ENCODE data around the gene PPP1R37. TPM values are rescaled to one million over a fixed set of nuclear protein-coding genes. Genes with fewer than 3 reads are reported as not detected.

PPP1R37 gene
- polyA plus RNA-seq, 1 donor: 22.1 TPM

- DNase-seq (ENCODE audit: low read depth): no peak
These were observed 98.4 kb downstream of the PPP1R37 start for GRCh38 chr19:45191375-45191774.

GRCh38 chr19:45195764-45196163 is 102.8 kb downstream of the PPP1R37 start:
- DNase-seq (ENCODE audit: low read depth): no peak

Other genes starting within 250 kb of the PPP1R37 start
- gene NECTIN2, start 246.9 kb upstream of the PPP1R37 start, polyA plus RNA-seq (ENCODE audit: insufficient read length): 44.1 TPM
- 35.1 TPM for gene TOMM40, start 201.9 kb upstream of the PPP1R37 start, polyA plus RNA-seq (ENCODE audit: insufficient read length)
- 41.6 TPM for gene APOE, start 187.4 kb upstream of the PPP1R37 start, polyA plus RNA-seq (ENCODE audit: insufficient read length)
- gene APOC1, start 178.6 kb upstream of the PPP1R37 start, polyA plus RNA-seq (ENCODE audit: insufficient read length): 19.6 TPM
- gene APOC4, start 150.9 kb upstream of the PPP1R37 start, polyA plus RNA-seq (ENCODE audit: insufficient read length): not detected
- not detected for gene APOC2, start 147.1 kb upstream of the PPP1R37 start, polyA plus RNA-seq (ENCODE audit: insufficient read length)
- gene CLPTM1, start 137.8 kb upstream of the PPP1R37 start, polyA plus RNA-seq (ENCODE audit: insufficient read length): 52.5 TPM
- gene RELB, start 91.7 kb upstream of the PPP1R37 start, polyA plus RNA-seq (ENCODE audit: insufficient read length): 4.8 TPM
- gene CLASRP, start 54.1 kb upstream of the PPP1R37 start, polyA plus RNA-seq (ENCODE audit: insufficient read length): 48.8 TPM
- gene ZNF296, start 16.7 kb upstream of the PPP1R37 start, polyA plus RNA-seq (ENCODE audit: insufficient read length): 0.91 TPM
- gene GEMIN7, start 13.9 kb upstream of the PPP1R37 start, polyA plus RNA-seq (ENCODE audit: insufficient read length): 22.7 TPM
- gene NKPD1, start 67.8 kb downstream of the PPP1R37 start, polyA plus RNA-seq (ENCODE audit: insufficient read length): 0.34 TPM
- gene TRAPPC6A, start 85.1 kb downstream of the PPP1R37 start, polyA plus RNA-seq (ENCODE audit: insufficient read length): 23.1 TPM
- 6.1 TPM for gene BLOC1S3, start 85.6 kb downstream of the PPP1R37 start, polyA plus RNA-seq (ENCODE audit: insufficient read length)
- 1.1 TPM for gene EXOC3L2, start 152.2 kb downstream of the PPP1R37 start, polyA plus RNA-seq (ENCODE audit: insufficient read length)
- 26.2 TPM for gene MARK4, start 158.1 kb downstream of the PPP1R37 start, polyA plus RNA-seq (ENCODE audit: insufficient read length)
- 3,869 TPM for gene CKM, start 229.7 kb downstream of the PPP1R37 start, polyA plus RNA-seq (ENCODE audit: insufficient read length)
- 0.20 TPM for gene KLC3, start 247.6 kb downstream of the PPP1R37 start, polyA plus RNA-seq (ENCODE audit: insufficient read length)